H9 (cell line): Measurements from ENCODE around the gene EHD3. TPM values are rescaled to one million over a fixed set of nuclear protein-coding genes. Genes with fewer than 3 reads are reported as not detected.

Experiments
- DNase-seq: peaks from one replicate; pipeline ENCODE4 v3.0.0-alpha.2; 2017
- H2AFZ ChIP-seq: one replicate; pipeline ENCODE4 v1.6.1; 2013; ENCODE audit warnings: mild to moderate bottlenecking, low read length, control low read depth, moderate library complexity
- H2AK5ac ChIP-seq: 2 replicates; pipeline ENCODE4 v1.6.1; 2013; ENCODE audit warnings: low read length, control low read depth, mixed read lengths; ENCODE audit not compliant: insufficient read length
- H2BK120ac ChIP-seq: one replicate; pipeline ENCODE4 v1.6.1; 2013; ENCODE audit warnings: low read depth, mild to moderate bottlenecking, low read length, control low read depth, inconsistent platforms; ENCODE audit not compliant: poor library complexity, severe bottlenecking
- H2BK12ac ChIP-seq: 2 replicates; pipeline ENCODE4 v1.6.1; 2013; ENCODE audit warnings: low read length, control low read depth, mixed read lengths, low read depth; ENCODE audit not compliant: insufficient read length
- H2BK15ac ChIP-seq: 2 replicates; pipeline ENCODE4 v1.6.1; 2013; ENCODE audit warnings: low read depth, low read length, control low read depth
- H2BK20ac ChIP-seq: one replicate; pipeline ENCODE4 v1.6.1; 2013; ENCODE audit warnings: low read depth, mild to moderate bottlenecking, low read length, control low read depth, inconsistent platforms; ENCODE audit not compliant: poor library complexity, severe bottlenecking
- H2BK5ac ChIP-seq: 2 replicates; pipeline ENCODE4 v1.6.1; 2013; ENCODE audit warnings: low read length, control low read depth, mixed read lengths; ENCODE audit not compliant: insufficient read length
- H3K14ac ChIP-seq: 2 replicates; pipeline ENCODE4 v1.6.1; 2013; ENCODE audit warnings: low read length, control low read depth; ENCODE audit not compliant: insufficient read depth
- H3K18ac ChIP-seq: 2 replicates; pipeline ENCODE4 v1.6.1; 2013; ENCODE audit warnings: low read depth, mild to moderate bottlenecking, mixed read lengths, low read length, control low read depth; ENCODE audit not compliant: insufficient read length
- H3K23ac ChIP-seq: 2 replicates; pipeline ENCODE4 v1.6.1; 2013; ENCODE audit warnings: low read length, control low read depth, mixed read lengths, low read depth; ENCODE audit not compliant: insufficient read length
- H3K23me2 ChIP-seq: 2 replicates; pipeline ENCODE4 v1.6.1; 2013; ENCODE audit warnings: low read depth, mild to moderate bottlenecking, mixed read lengths, low read length, control low read depth; ENCODE audit not compliant: insufficient read length, poor library complexity, severe bottlenecking
- H3K27ac ChIP-seq: 2 replicates; pipeline ENCODE4 v1.5.1; 2013; ENCODE audit warnings: low read length, control low read depth, mixed read lengths, low read depth; ENCODE audit not compliant: insufficient read length
- H3K27me3 ChIP-seq: 2 replicates; pipeline ENCODE4 v1.6.1; 2013; ENCODE audit warnings: low read length, control low read depth, inconsistent platforms; ENCODE audit not compliant: insufficient read depth
- H3K4ac ChIP-seq: 2 replicates; pipeline ENCODE4 v1.6.1; 2013; ENCODE audit warnings: low read depth, mild to moderate bottlenecking, control low read depth, inconsistent platforms, low read length, moderate library complexity
- H3K4me1 ChIP-seq: 2 replicates; pipeline ENCODE4 v1.6.1; 2013; ENCODE audit warnings: low read length, control low read depth, inconsistent platforms; ENCODE audit not compliant: insufficient read depth
- H3K4me2 ChIP-seq: 2 replicates; pipeline ENCODE4 v1.6.1; 2013; ENCODE audit warnings: low read length, control low read depth, mixed read lengths; ENCODE audit not compliant: insufficient read length, insufficient read depth
- H3K56ac ChIP-seq: 2 replicates; pipeline ENCODE4 v1.6.1; 2013; ENCODE audit warnings: low read depth, mild to moderate bottlenecking, mixed read lengths, low read length, control low read depth; ENCODE audit not compliant: insufficient read length
- H3K79me1 ChIP-seq: 2 replicates; pipeline ENCODE4 v1.6.1; 2013; ENCODE audit warnings: low read depth, mild to moderate bottlenecking, moderate library complexity, low read length, control low read depth, inconsistent platforms; ENCODE audit not compliant: insufficient read depth, poor library complexity, severe bottlenecking
- H3K79me2 ChIP-seq: 2 replicates; pipeline ENCODE4 v1.6.1; 2013; ENCODE audit warnings: low read length, control low read depth, inconsistent platforms; ENCODE audit not compliant: insufficient read depth
- H3K9ac ChIP-seq: 2 replicates; pipeline ENCODE4 v1.6.1; 2013; ENCODE audit warnings: low read length, control low read depth, mixed read lengths; ENCODE audit not compliant: insufficient read length; ENCODE audit errors: extremely low read depth
- H3K9me3 ChIP-seq: one replicate; pipeline ENCODE4 v1.6.1; 2013; ENCODE audit warnings: low read depth, low read length, inconsistent platforms; ENCODE audit not compliant: control insufficient read depth
- H3T11ph ChIP-seq: one replicate; pipeline ENCODE4 v1.6.1; 2013; ENCODE audit warnings: mild to moderate bottlenecking, low read length, control low read depth, inconsistent platforms
- H4K20me1 ChIP-seq: one replicate; pipeline ENCODE4 v1.6.1; 2013; ENCODE audit not compliant: control insufficient read depth, insufficient read length, insufficient read depth
- H4K5ac ChIP-seq: 2 replicates; pipeline ENCODE4 v1.6.1; 2013; ENCODE audit warnings: low read depth, mild to moderate bottlenecking, mixed read lengths, low read length, control low read depth; ENCODE audit not compliant: insufficient read length
- H4K8ac ChIP-seq: replicated peaks from 2 replicates; pipeline ENCODE4 v1.6.1; 2013; ENCODE audit warnings: low read length, control low read depth, mixed read lengths, low read depth; ENCODE audit not compliant: insufficient read length
- H4K91ac ChIP-seq: 2 replicates; pipeline ENCODE4 v1.6.1; 2013; ENCODE audit warnings: low read depth, mild to moderate bottlenecking, moderate library complexity, mixed read lengths, low read length, control low read depth; ENCODE audit not compliant: insufficient read length
- H3K27ac Mint-ChIP-seq, 3 experiments: 2 replicates in 2 of 3; 3 replicates in 1 of 3; pipeline ENCODE4 v1.8.0; 2020 to 2021; ENCODE audit warnings: mixed read lengths in 3 of 3, mild to moderate bottlenecking in 1 of 3, moderate library complexity in 1 of 3
- H3K27me3 Mint-ChIP-seq: 2 replicates; pipeline ENCODE4 v1.8.0; 2021; ENCODE audit warnings: low read depth, mild to moderate bottlenecking, moderate library complexity, mixed read lengths
- H3K36me3 Mint-ChIP-seq, 3 experiments: 2 replicates in 2 of 3; 3 replicates in 1 of 3; pipeline ENCODE4 v1.8.0; 2020 to 2021; ENCODE audit warnings: low read depth in 3 of 3, mixed read lengths in 3 of 3; ENCODE audit not compliant: insufficient read depth in 1 of 3
- H3K4me1 Mint-ChIP-seq, 2 experiments: 2 replicates each; pipeline ENCODE4 v1.8.0; 2020; ENCODE audit warnings: mixed read lengths in 2 of 2
- H3K4me3 Mint-ChIP-seq, 2 experiments: 2 replicates in 1 of 2; 3 replicates in 1 of 2; pipeline ENCODE4 v1.8.0; 2020 to 2021; ENCODE audit warnings: mild to moderate bottlenecking in 2 of 2, mixed read lengths in 2 of 2, moderate library complexity in 1 of 2
- H3K9me3 Mint-ChIP-seq, 2 experiments: 2 replicates in 1 of 2; 3 replicates in 1 of 2; pipeline ENCODE4 v1.8.0; 2020; ENCODE audit warnings: mild to moderate bottlenecking in 2 of 2, mixed read lengths in 2 of 2, moderate library complexity in 1 of 2
- CTCF ChIP-seq: fragments of 200-600 bp; sonication (generic); conservative IDR thresholded peaks from 3 replicates; pipeline ENCODE4 v1.8.0; 2021; ENCODE audit warnings: antibody characterized with exemption, mild to moderate bottlenecking
- WGBS: extraction: QIAGEN DNeasy Blood & Tissue Kit; methylation state at CpG from one replicate; pipeline ENCODE4 v1.1.7; 2013; ENCODE audit warnings: missing lambda C conversion rate, low lambda C conversion rate, mixed read lengths; ENCODE audit not compliant: insufficient read length; ENCODE audit errors: extremely low coverage; 5-methylcytosine and 5-hydroxymethylcytosine counted together
- total RNA-seq: library from RNA; stranded (reverse); gene quantifications from 2 replicates; pipeline ENCODE4 v1.2.1, GENCODE V29; 2021

Gene EHD3
- total RNA-seq, 1 experiment from 2014 or later: 8.3 TPM

- Histone ChIP-seq H2BK15ac (no peak overlapping the region), H2AFZ (no peak overlapping the region), H3K79me1 (no peaks in the 10 kb centered on the region), H3K4me2 (no peak overlapping the region), H3K23me2 (peaks cover 5% of the 10 kb centered on the region), H4K91ac (no peak overlapping the region), H3K18ac (no peak overlapping the region), H2AK5ac (no peak overlapping the region), H2BK5ac (no peak overlapping the region), H3K79me2 (no peaks in the 10 kb centered on the region), H4K5ac (no peak overlapping the region), H3K4me1 (0 out of 2 replicates have a peak, but pooled peaks cover 3% of the 10 kb centered on the region), H4K8ac (no peak overlapping the region), H3K56ac (no peak overlapping the region), H3T11ph (no peak overlapping the region), H2BK20ac (no peak overlapping the region), H3K27me3 (peaks cover 4% of the 10 kb centered on the region; the same call in 1 of the 2 replicates), H3K23ac (no peak overlapping the region), H3K27ac (no peak overlapping the region), H2BK12ac (no peak overlapping the region), H2BK120ac (no peak overlapping the region), H3K4ac (no peak overlapping the region), H3K9me3 (no peaks in the 10 kb centered on the region), H4K20me1 (no peaks in the 10 kb centered on the region), H3K14ac (no peak overlapping the region), H3K9ac (no peak overlapping the region)
- no peak overlapping the region for H3K27ac Mint-ChIP-seq
- no peak for DNase-seq
- H3K27me3 Mint-ChIP-seq: peaks cover 14% of the 10 kb centered on the region
- no peaks in the 10 kb centered on the region for H3K36me3 Mint-ChIP-seq
- H3K4me1 Mint-ChIP-seq: peaks cover 19 to 22% of the 10 kb centered on the region in 2 experiments
- no peak for TF ChIP-seq CTCF
- WGBS: no CpG with 5 or more reads among the region's 3 CpGs
- no peaks in the 10 kb centered on the region for H3K9me3 Mint-ChIP-seq
- no peak overlapping the region for H3K4me3 Mint-ChIP-seq
Measured at GRCh38 chr2:31230751-31231150, 3.2 kb upstream of the EHD3 start.
